SK-N-MC (cell line): ENCODE data around the gene TMEM132D.

Experiments
- EZH2 ChIP-seq: fragments of 200-600 bp; sonication (generic); IDR thresholded peaks from one replicate; pipeline ENCODE4 v1.6.1; 2017; ENCODE audit warnings: antibody characterized with exemption
- FOXP2 ChIP-seq: optimal IDR thresholded peaks from 2 replicates; pipeline ENCODE3; 2011; ENCODE audit warnings: mild to moderate bottlenecking, moderate library complexity; ENCODE audit not compliant: insufficient read depth; ENCODE audit errors: extremely low read length, control extremely low read depth
- POLR2AphosphoS5 ChIP-seq: IDR thresholded peaks from 2 replicates; pipeline ENCODE4 v1.6.1; 2012; ENCODE audit warnings: mild to moderate bottlenecking, low read depth, low read length, borderline replicate concordance

DNA sequence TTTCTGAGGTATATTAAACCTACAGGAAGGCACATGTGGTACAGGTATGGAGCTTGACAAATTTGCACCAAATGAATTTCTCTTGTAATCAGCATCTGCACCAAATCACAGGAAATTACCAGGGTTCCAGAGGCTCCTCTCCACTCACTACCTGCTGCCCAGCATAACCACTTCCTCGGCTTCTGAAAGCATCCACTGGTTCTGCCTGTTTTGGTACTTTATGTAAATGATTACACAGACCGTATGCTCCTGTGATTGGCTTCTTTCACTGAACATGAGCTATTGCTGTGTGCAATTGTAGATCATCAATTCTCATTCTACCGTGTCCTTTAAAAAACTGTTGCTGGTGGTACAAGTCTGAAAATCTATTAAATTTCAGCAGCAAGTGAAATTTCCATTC lies 522.1 kb downstream of the TMEM132D start:
- no peak for TF ChIP-seq POLR2AphosphoS5
- TF ChIP-seq EZH2, result no peak
- TF ChIP-seq FOXP2, result no peak
